Mammary epithelial cell (primary cell): Measurements from ENCODE around the gene C2CD2L.

Experiments used
- CTCF ChIP-seq, 2 donors: IDR thresholded peaks in 1 of 2; conservative IDR thresholded peaks in 1 of 2; 2 replicates each; pipeline ENCODE4 v1.5.1; 2011 to 2012; ENCODE audit warnings: inconsistent platforms in 2 of 2, low read length in 2 of 2, mild to moderate bottlenecking in 2 of 2, control low read depth in 1 of 2, low read depth in 1 of 2; ENCODE audit not compliant: insufficient read depth in 1 of 2; ENCODE audit errors: extremely low read depth in 1 of 2
- EZH2 ChIP-seq: IDR thresholded peaks from 2 replicates; pipeline ENCODE4 v1.6.1; 2012; ENCODE audit warnings: low read length, inconsistent platforms, borderline replicate concordance

DNA sequence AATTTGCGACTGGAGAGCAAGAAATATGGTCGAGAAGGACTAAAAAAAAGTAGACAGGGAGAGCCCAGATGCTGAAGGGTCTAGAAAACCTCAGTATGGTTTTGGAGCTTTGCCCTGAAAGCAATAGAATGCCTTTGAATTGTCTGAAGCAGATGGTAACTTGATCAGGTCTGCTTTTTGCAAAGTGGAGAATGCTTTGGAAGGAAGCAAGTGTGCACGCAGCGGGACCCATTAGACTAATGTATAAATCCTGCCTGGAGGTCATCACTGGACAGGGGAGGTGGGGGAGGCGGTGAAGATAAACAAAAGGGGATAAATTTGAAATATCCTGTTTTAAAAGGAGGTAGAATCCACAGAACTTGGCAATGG lies 13.5 kb downstream of the C2CD2L start:
- no peak for TF ChIP-seq CTCF (conservative IDR thresholded peaks at IDR 0.05 in 1 of 2, IDR thresholded peaks at IDR 0.05 in 1 of 2; ENCODE audit: extremely low read depth in 1 of 2, insufficient read depth in 1 of 2, low read depth in 1 of 2, low read length in 2 of 2)
- TF ChIP-seq EZH2 = no peak
